NCI-H2196 treated with DMSO at 0.1 percent for 48 hours (cell line): ENCODE data around the gene SIX4.
A peak's percentile ranks its signal among the peaks of the same experiment; 100 is the strongest.

Experiments
- DNase-seq: peaks from one replicate; lab custom pipeline; 2025; ENCODE audit not compliant: unreplicated experiment; lab: John Stamatoyannopoulos, UW

SIX4 gene

DNA sequence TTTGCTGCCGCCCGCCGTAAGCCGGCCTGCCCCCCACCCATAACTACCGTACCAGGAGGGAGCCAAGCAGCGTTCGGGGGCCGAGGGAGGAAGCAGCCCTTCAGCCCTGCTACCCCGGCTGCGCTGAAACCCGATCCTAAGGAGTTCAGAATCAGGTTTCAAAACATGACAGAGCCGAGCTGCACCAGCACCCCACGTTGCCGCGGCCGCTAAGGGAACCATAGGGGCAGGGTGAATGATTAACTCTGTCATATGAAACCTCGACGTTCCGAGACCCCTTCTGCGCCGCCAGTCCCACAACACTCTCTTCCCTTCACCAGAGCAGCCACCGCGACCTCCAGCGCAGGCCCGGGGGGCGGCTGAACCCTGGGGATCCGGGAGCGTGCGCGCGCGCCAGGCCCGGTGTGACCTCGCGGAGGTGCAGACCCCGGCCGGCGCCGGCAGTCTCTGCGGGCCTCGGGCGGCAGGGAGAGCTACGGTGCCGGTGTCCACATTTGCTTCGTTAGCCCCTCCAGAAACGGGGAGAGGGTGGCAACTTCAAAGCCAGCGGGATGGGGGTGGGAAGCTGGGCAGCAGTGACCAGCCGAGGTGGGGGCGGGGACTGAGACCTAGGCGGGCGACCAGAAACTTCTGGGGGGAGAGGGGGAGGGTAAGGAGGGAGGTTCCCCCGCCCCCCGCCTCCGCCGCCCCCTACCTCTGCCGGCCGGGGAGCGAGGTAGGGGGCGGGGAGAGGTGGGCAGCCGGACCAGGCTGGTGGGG, 1.6 kb downstream of the SIX4 start:
- no peak for DNase-seq

DNA sequence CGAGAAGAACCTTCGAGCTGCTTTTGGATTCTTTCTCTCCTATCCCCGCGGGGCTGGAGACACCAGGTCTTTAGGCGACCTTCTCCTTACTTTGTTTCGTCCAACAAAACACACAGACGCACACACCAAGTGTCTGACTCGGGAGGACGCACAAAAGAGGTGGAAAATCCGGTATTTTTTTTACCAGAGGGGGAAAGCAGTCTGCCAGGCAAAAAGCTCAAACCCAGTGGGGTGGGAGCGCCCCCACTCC, 2.1 kb downstream of the SIX4 start:
- DNase-seq = no peak

DNA sequence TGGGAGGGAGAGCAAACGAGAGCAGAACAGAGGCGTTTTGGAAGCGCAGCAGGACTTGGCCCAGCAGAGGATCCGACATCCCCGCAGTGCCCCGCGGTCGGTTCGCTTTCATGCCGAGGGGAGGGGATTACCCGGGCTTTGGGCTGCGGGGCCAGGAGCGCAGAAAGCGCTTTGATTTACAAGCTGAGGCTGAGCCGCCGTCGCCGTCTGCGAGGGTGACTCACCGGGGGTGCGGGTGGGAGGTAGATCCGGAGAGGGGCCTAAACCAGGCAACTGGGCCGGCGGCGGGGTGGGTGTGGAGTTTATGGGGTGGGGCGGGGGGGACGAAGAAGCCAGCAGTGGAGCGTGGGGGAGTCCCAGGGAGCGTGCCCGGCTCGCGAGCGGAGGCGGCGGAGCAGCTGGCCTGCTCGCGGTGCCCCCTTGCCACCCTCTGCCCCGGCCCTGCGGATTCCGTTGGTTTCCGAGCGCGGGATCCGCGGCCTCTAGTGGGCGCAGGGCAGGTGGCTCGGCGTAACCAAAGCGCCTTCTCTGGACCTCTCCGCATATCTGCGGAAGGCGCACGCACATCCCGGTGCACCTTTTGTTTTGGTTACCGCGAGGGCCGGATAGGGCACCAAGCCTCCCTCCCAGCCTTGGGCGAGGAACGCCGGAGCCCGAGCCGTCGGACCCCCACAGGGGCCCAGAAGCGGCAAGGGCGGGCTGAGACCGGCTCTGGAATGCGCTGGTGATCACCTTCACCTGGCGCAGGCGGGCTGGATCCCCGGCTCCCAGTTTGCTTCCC, 2.6 kb downstream of the SIX4 start:
- peak; percentile 25 for DNase-seq

DNA sequence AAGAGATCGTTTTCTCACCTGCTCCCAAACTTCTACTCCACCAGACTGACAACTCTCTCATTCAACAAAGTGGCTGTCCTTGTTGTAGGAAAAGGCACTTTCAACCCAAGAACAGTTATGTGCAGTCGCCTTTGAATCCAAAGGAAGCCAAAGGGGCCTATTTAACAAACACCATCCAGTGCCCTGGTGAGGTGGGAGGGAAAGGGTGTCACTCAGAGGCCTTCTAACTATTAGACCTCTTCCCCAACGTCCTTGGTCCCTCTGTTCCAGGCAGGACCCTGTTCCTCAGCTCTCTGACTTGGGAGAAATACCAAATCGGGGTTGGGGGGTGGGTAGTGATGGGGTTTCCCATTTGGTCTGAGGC, 3.2 kb downstream of the SIX4 start:
- no peak for DNase-seq

GRCh38 chr14:60720391-60720790, 3.8 kb downstream of the SIX4 start:
- DNase-seq = no peak

DNA sequence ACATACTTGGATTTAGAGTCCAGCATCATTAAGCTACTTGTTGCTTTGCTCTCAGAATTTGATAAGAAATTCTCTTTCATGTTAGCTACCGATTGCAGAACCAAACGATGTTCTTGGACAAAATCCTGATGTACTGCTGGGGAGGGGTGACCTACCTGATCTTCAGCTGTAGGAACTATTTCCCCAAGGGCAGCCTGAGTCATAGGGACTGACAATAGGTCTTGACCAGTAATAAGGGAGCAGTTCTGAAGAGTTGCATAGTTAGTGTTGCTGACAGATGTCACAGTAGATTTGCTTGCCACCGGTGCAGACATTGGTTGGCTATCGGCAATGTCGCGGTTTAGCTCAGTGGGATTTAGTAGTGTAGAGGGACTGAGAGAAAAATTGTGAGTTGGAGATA, 10.6 kb downstream of the SIX4 start:
- no peak for DNase-seq

DNA sequence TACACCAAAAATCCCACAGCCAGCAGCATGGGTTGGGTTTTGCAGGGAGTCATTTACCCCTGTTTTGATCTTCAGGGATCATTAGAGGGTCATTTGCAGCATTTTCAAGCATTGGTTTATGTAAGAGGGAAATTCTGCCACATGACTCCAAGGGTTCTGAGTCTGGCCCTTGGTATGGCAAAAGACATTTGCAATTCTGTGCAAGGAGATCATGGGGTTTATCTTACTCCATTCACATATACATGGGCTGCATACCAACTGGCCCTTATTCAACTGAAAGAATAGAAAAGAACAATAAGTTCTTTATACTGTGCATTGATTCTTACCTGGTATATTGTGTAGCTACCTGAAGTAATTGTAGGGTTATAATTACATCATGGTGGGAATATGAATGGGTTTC, 13.7 kb downstream of the SIX4 start:
- DNase-seq = no peak

DNA sequence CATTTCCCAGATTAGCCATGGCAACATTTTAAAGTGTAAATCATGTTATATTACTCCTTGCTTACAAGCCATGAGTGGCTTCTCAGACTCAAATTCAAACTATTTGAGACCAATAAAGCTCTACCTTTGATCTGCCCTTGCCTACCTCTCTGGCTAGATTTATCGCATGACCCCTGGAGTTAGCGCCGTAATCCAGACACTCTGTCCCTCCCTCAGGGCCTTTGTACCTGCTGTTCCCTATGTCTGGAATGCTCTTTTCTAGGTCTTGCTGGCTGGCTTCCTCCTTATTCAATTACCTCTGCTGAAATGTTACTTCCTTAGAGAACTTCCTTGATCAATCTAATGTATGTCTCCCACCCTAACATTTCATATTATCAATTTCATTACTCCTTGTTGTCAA, 16.3 kb downstream of the SIX4 start:
- DNase-seq = no peak

- DNase-seq = no peak
Observed at GRCh38 chr14:60705100-60705499, 19.1 kb downstream of the SIX4 start.

DNA sequence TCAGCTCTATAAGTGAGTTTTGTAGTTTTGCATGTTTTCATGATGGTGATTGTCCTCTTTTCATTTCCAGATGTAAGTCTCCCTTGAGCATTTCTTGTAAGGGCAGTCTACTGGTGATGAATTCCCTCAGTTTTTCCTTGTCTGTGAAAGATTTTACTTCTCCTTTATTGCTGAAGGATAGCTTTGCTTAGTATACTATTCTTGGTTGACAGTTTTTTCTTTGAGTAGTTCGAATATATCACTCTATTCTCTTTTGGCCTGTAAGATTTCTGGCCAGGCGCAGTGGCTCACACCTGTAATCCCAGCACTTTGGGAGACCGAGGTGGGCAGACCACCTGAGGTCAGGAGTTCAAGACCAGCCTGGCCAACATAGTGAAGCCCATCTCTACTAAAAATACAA, 23.6 kb downstream of the SIX4 start:
- DNase-seq = no peak

DNA sequence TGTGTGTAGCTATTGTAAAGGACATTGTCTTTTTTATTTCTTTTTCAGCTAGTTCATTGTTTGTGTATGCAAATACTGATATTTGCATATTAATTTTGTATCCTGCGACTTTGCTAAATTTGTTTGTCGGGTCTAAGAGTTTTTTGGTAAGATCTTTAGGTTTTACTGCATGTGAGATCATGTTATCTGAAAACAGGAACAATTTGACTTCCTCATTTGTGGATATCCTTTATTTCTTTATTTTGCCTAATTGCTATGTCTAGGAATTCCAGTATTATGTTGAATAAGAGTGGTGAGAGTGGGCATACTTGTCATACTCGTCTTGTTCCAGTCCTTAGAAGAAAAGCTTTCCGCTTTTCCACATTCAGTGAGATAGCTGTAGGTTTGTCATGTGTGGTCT, 28.8 kb downstream of the SIX4 start:
- DNase-seq = no peak

DNA sequence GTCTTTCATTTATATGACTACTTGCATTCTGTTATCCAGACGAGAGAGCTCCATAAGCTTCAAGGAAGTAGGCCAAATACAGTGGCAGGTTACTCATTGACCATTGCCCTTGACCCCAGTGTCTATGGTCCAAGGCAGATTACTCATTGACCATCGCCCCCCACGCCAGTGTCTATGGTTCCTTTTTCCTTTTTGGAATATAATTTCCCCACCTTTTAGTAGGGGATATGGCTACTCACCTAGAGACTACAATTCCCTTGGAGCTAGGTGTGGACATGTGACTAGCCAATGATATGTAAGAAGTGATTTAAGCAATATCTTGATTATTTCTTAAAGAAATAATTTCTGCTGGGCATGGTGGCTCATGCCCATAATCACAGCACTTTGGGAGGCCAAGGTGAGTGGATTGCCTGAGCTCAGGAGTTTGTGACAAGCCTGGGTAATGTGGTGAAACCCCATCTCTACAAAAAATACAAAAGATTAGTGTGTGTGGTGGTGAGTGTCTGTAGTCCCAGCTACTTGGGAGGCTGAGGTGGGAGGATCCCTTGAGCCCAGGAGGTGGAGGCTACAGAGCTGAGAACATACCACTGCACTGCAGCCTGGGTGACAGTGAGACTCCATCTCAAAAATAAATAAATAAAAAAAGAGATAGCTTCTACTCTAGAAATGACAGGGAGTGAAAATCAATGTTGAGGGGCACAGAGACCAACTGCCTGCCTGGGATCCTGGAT, 32.6 kb downstream of the SIX4 start:
- DNase-seq = no peak

DNA sequence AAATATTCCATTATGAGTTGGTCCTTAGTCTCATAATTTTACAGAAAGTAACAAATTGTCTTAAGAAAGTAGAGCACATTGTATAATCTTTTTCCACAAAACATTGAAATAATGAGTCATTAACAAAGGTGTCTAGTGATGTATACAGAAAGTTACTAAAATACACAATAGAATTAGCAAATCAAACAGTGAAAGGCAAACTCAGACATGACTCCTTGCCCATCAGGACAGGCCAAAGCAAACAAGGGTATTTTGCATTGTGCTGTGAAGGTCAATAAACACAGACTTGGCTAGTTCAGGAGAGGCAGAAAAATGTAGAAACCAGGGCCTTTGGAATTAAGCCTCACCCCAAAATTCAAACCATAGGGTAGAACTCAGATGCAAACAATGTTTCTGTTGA, 37.3 kb downstream of the SIX4 start:
- DNase-seq = no peak

- DNase-seq = no peak
Observed at GRCh38 chr14:60684203-60684602, 39.9 kb downstream of the SIX4 start.

DNA sequence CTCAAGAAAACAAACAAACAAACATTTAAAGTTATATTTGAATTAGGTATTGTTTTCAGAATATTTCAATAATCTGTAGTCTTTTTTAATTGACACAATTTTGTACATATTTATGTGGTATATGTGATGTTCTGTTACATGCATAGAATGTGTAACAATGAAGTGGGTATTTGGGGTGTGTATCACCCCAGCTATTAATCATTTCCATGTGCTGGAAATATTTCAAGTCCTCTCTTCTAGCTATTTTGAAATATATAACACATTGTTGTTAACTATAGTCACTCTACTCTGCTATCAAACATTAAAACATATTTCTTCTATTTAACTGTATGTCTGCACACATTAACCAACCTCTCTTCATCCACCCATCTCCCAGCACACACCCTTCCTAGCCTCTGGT, 42.9 kb downstream of the SIX4 start:
- DNase-seq = no peak

GRCh38 chr14:60680511-60680910, 43.6 kb downstream of the SIX4 start:
- no peak for DNase-seq

GRCh38 chr14:60679566-60680258, 44.4 kb downstream of the SIX4 start:
- no peak for DNase-seq

- no peak for DNase-seq
Observed at GRCh38 chr14:60677701-60678100, 46.5 kb downstream of the SIX4 start.

DNA sequence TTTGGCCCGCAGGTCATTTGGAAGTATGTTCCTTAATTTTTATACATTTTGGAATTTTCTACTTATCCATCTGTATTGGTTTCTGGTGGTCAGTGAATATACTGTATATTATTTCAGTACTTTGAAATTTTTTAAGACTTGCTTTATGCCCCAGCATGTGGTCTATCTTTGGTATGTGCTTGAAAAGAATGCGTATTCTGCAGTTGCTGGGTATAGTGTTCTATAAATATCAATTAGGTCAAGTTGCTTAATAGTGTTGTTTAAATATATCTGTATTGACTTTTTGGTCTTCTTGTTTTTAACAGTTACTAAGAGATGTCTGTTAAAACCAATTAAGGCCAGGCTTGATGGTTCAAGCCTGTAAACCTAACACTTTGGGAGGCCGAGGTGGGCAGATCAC, 53.2 kb downstream of the SIX4 start:
- no peak for DNase-seq

- DNase-seq = no peak
Observed at GRCh38 chr14:60668431-60669112, 55.6 kb downstream of the SIX4 start.

DNA sequence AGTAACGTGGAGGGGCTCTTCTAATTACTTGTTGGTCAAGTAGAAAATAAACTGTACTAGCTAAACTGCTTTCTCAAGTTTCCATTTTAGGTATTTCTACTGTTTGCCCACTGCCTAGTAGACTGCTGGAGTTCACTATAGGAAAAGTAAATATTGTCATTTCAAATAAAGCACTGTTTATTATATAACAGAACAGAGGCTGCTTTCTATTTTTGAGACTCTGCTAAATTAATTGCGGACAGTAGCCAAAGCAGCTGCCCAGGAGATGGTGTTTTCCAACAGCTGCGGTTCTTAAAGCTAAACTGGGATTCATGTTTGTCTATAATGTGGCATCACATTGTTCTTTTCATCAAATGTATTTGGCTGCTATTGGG, 59.0 kb downstream of the SIX4 start:
- peak; percentile 77 for DNase-seq
